Stomach (tissue), 4 donors: ENCODE data around the gene CYP24A1.

ENCODE experiments used
- CTCF ChIP-seq, 7 experiments: fragments of 450-650 bp in 4 of 7; fragments of 200-600 bp in 3 of 7; sonication (generic) in 3 of 7; IDR thresholded peaks; one replicate each; pipeline ENCODE4 v1.5.1; 2016 to 2019; ENCODE audit warnings: antibody characterized with exemption in 7 of 7, control low read depth in 2 of 7, mild to moderate bottlenecking in 1 of 7
- POLR2A ChIP-seq, 4 donors: fragments of 450-650 bp; IDR thresholded peaks; one replicate each; pipeline ENCODE4 v1.6.1; 2016; ENCODE audit warnings: antibody characterized with exemption in 4 of 4, control low read depth in 2 of 4, mild to moderate bottlenecking in 1 of 4, moderate library complexity in 1 of 4

GRCh38 chr20:54165014-54165413 lies 8.8 kb downstream of the CYP24A1 start:
- TF ChIP-seq CTCF (IDR thresholded peaks at IDR 0.05) = no peak
- no peak for TF ChIP-seq POLR2A (IDR thresholded peaks at IDR 0.05)
